ENCODE results near the gene GMPS.
A peak's percentile ranks its signal among the peaks of the same experiment; 100 is the strongest.
"Not testable (repeated sequence)": the region's sequence is repeated elsewhere in the genome, so short reads cannot be mapped to it uniquely, and the experiment has no call there.

The GMPS gene

GRCh38 chr3:155853214-155854140 is 17.0 kb upstream of the GMPS start:
- peak overlapping the region; percentile 98 for H3K4me3 ChIP-seq (ENCODE audit: low read depth, low read length)
- TF ChIP-seq, protein P1, sequence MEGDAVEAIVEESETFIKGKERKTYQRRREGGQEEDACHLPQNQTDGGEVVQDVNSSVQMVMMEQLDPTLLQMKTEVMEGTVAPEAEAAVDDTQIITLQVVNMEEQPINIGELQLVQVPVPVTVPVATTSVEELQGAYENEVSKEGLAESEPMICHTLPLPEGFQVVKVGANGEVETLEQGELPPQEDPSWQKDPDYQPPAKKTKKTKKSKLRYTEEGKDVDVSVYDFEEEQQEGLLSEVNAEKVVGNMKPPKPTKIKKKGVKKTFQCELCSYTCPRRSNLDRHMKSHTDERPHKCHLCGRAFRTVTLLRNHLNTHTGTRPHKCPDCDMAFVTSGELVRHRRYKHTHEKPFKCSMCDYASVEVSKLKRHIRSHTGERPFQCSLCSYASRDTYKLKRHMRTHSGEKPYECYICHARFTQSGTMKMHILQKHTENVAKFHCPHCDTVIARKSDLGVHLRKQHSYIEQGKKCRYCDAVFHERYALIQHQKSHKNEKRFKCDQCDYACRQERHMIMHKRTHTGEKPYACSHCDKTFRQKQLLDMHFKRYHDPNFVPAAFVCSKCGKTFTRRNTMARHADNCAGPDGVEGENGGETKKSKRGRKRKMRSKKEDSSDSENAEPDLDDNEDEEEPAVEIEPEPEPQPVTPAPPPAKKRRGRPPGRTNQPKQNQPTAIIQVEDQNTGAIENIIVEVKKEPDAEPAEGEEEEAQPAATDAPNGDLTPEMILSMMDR (IDR thresholded peaks at IDR 0.05; ENCODE audit: low read depth, low read length) = no peak

DNA sequence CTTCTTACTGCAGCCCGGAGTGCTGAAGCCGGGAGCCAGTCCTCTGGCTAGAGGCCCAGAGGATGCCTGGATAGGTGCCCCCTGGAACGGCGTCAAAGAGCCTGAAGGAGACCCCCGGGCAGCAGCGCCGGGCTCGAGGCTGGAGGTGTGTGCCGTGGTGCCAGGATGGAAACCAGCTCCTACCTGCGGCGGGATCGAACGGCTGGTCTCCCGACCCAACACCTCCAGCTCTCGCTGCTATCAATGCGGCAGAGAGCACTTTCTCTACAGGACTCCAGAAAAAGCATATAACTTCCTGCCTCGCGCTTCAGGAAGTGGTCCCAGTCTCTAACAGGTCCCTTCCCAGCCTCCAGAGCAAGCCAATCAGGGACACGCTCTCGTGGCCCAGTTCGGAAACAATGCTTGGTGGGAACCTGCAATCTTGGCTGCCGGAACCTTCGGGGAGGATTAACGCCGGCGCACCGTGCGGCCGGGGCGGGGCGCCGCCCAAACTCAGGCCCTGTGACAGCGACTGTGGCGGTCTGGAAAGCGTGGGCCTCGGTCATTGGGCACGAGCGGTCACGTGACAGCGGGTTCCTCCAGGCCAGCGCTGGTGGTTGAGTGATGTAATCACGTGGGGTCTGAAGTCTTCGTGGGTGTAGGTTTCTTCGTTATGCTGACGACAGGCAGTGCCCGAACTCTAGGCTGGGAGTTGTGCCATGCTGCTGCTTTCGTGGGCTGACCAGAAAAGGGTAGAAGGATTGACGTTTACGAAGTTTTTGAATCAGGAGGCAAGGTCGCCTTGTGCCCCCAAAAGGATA is 16.1 kb upstream of the GMPS start, which contains the start of gene SLC33A1:
SLC33A1 (minus strand) TSS at position 287 of the 800 bp plus-strand sequence. CDS start 430 bp downstream, outside the sequence.
- H3K4me3 ChIP-seq (ENCODE audit: low read depth, low read length) = peak within 1 kb of the TSS; percentile 98
- TF ChIP-seq, protein P1 (IDR thresholded peaks at IDR 0.05; ENCODE audit: low read depth, low read length) = no peak

DNA sequence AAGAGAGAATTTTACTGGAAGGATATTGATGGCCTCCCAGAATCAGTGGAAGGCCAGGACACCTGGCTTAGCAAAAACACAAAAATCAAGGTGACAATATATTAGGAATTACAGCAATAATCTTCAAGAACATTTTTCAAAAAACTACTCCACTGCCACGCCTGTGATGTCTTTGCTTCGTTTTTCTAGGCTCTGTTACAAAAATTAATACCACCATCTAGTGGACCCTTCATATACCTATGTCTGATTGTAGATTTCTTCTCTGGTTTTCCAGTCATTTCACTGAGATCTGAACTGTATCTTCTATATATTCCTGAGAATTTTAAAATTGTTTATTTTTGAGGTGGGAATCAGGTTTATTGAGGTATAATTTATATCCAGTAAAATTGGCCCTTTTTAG is 10.6 kb upstream of the GMPS start:
- H3K4me3 ChIP-seq (ENCODE audit: low read depth, low read length) = no peak overlapping the region

GRCh38 chr3:155860424-155860823 is 10.0 kb upstream of the GMPS start:
- not testable (repeated sequence) for H3K4me3 ChIP-seq (ENCODE audit: low read depth, low read length)

More for the DNA sequence above, 10.6 kb upstream of the GMPS start:
- TF ChIP-seq, protein P1 (IDR thresholded peaks at IDR 0.05; ENCODE audit: low read depth, low read length) = no peak

- H3K4me3 ChIP-seq (ENCODE audit: low read depth, low read length) = no peak overlapping the region
- TF ChIP-seq, protein P1 (IDR thresholded peaks at IDR 0.05; ENCODE audit: low read depth, low read length) = no peak
Observed at GRCh38 chr3:155861476-155862183, 8.8 kb upstream of the GMPS start.

GRCh38 chr3:155862290-155862982 is 8.0 kb upstream of the GMPS start:
- H3K4me3 ChIP-seq (ENCODE audit: low read depth, low read length) = not testable (repeated sequence)

DNA sequence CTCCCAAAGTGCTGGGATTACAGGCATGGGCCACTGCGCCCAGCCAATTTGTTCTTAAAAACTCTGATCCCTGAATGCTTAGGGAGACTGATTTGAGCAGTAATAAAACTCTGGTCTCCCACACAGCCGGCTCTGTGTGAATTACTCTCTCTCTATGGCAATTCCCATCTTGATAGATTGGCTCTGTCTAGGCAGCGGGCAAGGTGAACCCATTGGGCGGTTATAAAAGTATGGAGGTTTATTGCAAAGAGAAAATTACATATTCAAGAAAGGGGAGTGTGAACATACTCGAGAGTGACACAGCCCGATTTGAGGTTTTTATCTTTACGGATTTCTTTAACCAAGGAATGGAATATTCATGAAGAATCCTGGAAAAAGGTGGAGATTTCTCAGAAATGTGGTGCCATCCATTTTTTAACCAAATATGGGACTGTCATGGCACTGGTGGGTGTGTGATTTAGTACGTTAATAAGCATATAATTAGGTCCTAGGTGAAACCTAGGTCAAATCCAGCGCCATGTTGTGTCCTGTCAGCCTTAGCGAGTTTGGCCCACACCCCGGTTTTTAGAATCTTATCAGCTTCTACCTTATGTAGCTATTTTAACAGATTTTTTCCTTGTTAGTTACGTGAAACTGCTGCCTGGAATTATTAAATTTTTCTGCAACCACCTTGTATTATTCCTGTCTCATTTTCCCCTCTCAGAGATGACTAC is 7.2 kb upstream of the GMPS start:
- no peak overlapping the region for H3K4me3 ChIP-seq (ENCODE audit: low read depth, low read length)
- TF ChIP-seq, protein P1 (IDR thresholded peaks at IDR 0.05; ENCODE audit: low read depth, low read length) = no peak
